Cardiac muscle cell (in vitro differentiated cells and primary cell): ENCODE measurements around the gene FMN2. TPM values are rescaled to one million over a fixed set of nuclear protein-coding genes. Genes with fewer than 3 reads are reported as not detected.

ENCODE experiments used
- DNase-seq, 2 donors: peaks; one replicate each; pipeline versions ENCODE4 v3.0.0 to v3.0.0-alpha.2; 2010 to 2017; ENCODE audit warnings: low read depth in 1 of 2, low spot score in 1 of 2
- H3K27ac ChIP-seq: fragments of 200-600 bp; sonication (generic); 2 replicates; pipeline ENCODE4 v1.5.1; 2016
- H3K27me3 ChIP-seq: fragments of 200-600 bp; sonication (generic); 2 replicates; pipeline ENCODE4 v1.6.0; 2016; ENCODE audit warnings: control low read depth
- H3K36me3 ChIP-seq: fragments of 200-600 bp; sonication (generic); 2 replicates; pipeline ENCODE4 v1.5.1; 2016; ENCODE audit warnings: control low read depth
- H3K4me1 ChIP-seq: fragments of 200-600 bp; sonication (generic); 2 replicates; pipeline ENCODE4 v1.8.1; 2017; ENCODE audit warnings: low read depth, mild to moderate bottlenecking, mixed run types
- H3K4me3 ChIP-seq: fragments of 200-600 bp; sonication (generic); 2 replicates; pipeline ENCODE4 v1.5.1; 2016; ENCODE audit warnings: mild to moderate bottlenecking
- H3K9me3 ChIP-seq: fragments of 200-600 bp; sonication (generic); 2 replicates; pipeline ENCODE4 v1.5.1; 2017; ENCODE audit warnings: low read depth, mild to moderate bottlenecking, control low read depth
- polyA plus RNA-seq: library from polyadenylated mRNA; unstranded; fragments of >200 nt; fragmentation: Nextera tagmentation; extraction: Ambion mirVana; gene quantifications from 2 replicates; pipeline ENCODE4 v1.2.1, GENCODE V29; 2016
- total RNA-seq: library from RNA; depleted of rRNA; stranded (reverse); fragments of >200 nt; gene quantifications from 2 replicates; pipeline ENCODE4 v1.2.3, GENCODE V29; 2016
- TF ChIP-seq, protein P1 (sequence below): IDR thresholded peaks from 2 replicates; pipeline ENCODE4 v1.5.1; 2012; ENCODE audit warnings: low read depth, mild to moderate bottlenecking, low read length

Gene FMN2
- total and polyA plus RNA-seq, 2 experiments from 2014 or later: 0.42 to 2.7 TPM

DNA sequence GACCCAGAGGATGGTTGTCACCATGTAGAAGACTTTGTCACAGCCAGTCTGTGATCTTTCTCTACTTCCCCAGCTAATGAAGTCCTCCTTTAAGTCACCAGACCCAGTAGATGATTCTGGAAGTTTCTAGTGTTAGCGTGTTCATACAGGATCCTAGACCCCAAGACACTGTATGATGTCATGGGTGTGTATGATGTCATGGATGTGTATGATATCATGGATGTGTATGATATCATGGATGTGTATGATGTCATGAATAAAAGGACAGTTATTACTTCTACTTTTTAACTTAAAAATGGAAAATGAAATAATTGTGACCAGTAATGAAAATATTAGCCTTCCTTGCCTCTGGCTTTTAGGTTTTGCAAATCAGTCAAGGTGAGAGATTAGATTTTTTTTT is 260.0 kb downstream of the FMN2 start:
- Histone ChIP-seq H3K36me3 (no peaks in the 10 kb centered on the region), H3K4me3 (no peak overlapping the region), H3K27ac (no peak overlapping the region), H3K9me3 (no peaks in the 10 kb centered on the region), H3K27me3 (no peaks in the 10 kb centered on the region), H3K4me1 (no peaks in the 10 kb centered on the region)
- DNase-seq: no peak
- TF ChIP-seq, protein P1, sequence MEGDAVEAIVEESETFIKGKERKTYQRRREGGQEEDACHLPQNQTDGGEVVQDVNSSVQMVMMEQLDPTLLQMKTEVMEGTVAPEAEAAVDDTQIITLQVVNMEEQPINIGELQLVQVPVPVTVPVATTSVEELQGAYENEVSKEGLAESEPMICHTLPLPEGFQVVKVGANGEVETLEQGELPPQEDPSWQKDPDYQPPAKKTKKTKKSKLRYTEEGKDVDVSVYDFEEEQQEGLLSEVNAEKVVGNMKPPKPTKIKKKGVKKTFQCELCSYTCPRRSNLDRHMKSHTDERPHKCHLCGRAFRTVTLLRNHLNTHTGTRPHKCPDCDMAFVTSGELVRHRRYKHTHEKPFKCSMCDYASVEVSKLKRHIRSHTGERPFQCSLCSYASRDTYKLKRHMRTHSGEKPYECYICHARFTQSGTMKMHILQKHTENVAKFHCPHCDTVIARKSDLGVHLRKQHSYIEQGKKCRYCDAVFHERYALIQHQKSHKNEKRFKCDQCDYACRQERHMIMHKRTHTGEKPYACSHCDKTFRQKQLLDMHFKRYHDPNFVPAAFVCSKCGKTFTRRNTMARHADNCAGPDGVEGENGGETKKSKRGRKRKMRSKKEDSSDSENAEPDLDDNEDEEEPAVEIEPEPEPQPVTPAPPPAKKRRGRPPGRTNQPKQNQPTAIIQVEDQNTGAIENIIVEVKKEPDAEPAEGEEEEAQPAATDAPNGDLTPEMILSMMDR: no peak

DNA sequence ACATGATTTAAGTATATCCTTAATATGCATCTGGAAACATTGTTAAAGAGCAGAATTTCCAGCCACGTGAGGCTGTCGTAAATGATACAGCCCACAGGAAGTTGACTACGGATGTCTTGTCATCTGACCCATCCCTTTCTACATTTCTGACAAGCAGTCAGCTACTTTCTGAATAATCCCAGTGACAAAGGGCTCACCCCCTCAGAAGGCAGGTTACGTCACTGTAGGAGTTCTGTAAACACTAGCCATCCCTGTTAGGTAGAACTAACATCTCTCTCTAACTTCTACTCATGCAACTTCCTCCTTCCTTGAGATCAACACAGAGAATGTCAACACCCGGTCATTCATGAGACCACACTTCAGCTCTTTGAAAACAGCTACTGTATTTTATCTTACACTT is 261.1 kb downstream of the FMN2 start:
- Histone ChIP-seq H3K27ac (no peak overlapping the region), H3K9me3 (no peaks in the 10 kb centered on the region), H3K4me3 (no peak overlapping the region), H3K4me1 (no peaks in the 10 kb centered on the region), H3K27me3 (no peaks in the 10 kb centered on the region), H3K36me3 (no peaks in the 10 kb centered on the region)
- peak in 1 of 2 donors; percentile 25 for DNase-seq
- TF ChIP-seq, protein P1: no peak

GRCh38 chr1:240356568-240356967 is 264.9 kb downstream of the FMN2 start:
- H3K36me3 ChIP-seq: no peaks in the 10 kb centered on the region
- H3K9me3 ChIP-seq: no peaks in the 10 kb centered on the region
- H3K4me3 ChIP-seq: no peak overlapping the region
- no peak for DNase-seq
- no peak overlapping the region for H3K27ac ChIP-seq
- no peaks in the 10 kb centered on the region for H3K27me3 ChIP-seq
- TF ChIP-seq, protein P1: no peak
- H3K4me1 ChIP-seq: no peaks in the 10 kb centered on the region

- DNase-seq: no peak
- no peaks in the 10 kb centered on the region for H3K9me3 ChIP-seq
- no peaks in the 10 kb centered on the region for H3K27me3 ChIP-seq
- no peak overlapping the region for H3K4me3 ChIP-seq
- TF ChIP-seq, protein P1: no peak
- no peaks in the 10 kb centered on the region for H3K4me1 ChIP-seq
- no peak overlapping the region for H3K27ac ChIP-seq
- no peaks in the 10 kb centered on the region for H3K36me3 ChIP-seq
Measured at GRCh38 chr1:240362046-240362445, 270.4 kb downstream of the FMN2 start.

DNA sequence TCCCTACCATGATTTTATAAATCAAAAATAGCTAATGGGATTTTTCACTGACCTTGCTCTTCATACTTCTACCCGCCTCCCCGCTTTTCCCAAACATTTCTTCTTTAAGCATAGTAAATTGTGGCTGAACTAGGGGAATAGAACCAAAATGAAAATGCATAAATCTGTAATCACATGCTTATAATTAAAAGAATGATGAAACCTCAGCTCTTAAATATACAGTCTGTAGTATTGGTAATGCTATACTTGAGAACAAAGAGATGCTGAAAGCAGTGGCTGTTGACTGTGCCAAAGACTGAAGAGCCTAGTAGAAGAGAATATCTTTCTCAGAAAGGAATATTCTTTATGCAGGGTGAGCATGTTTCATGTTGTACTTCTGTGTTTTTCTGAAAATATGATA is 271.1 kb downstream of the FMN2 start:
- TF ChIP-seq, protein P1: no peak
- H3K4me1 ChIP-seq: no peaks in the 10 kb centered on the region

DNA sequence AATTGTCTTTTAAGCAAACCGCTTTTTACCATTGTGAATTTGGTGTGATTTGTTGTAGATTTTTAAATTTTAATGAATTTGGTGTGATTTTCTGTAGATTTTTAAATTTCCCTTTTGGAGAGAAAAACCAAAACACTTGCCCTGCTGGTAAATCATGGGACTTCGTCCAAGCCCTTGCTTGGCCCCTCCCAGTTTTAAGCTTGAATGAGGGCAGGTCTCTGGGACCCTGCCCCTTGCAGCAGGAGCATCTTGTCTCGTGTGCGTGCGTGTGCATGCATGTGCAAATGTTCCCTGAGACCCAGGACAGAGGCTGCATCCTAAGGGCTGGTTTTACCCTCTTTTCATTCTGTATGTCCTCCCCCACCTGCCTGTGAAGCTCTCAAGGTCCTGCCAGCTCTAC is 271.6 kb downstream of the FMN2 start:
- H3K27ac ChIP-seq: no peak overlapping the region
- no peaks in the 10 kb centered on the region for H3K4me1 ChIP-seq
- TF ChIP-seq, protein P1: no peak
- no peaks in the 10 kb centered on the region for H3K9me3 ChIP-seq
- no peaks in the 10 kb centered on the region for H3K27me3 ChIP-seq
- H3K4me3 ChIP-seq: no peak overlapping the region
- no peaks in the 10 kb centered on the region for H3K36me3 ChIP-seq
- DNase-seq: no peak

More for the DNA sequence above, 271.1 kb downstream of the FMN2 start:
- Histone ChIP-seq H3K9me3 (no peaks in the 10 kb centered on the region), H3K4me3 (no peak overlapping the region), H3K27ac (no peak overlapping the region), H3K36me3 (no peaks in the 10 kb centered on the region), H3K27me3 (no peaks in the 10 kb centered on the region)
- DNase-seq: no peak
